Activated CD4-positive, alpha-beta T cell treated with anti-CD3 and anti-CD28 coated beads for 1 hour (primary cell): ENCODE results near the gene KCNK15.

Experiments
- DNase-seq: peaks from one replicate; pipeline ENCODE4 v3.0.0-alpha.2; 2020

KCNK15 gene

DNA sequence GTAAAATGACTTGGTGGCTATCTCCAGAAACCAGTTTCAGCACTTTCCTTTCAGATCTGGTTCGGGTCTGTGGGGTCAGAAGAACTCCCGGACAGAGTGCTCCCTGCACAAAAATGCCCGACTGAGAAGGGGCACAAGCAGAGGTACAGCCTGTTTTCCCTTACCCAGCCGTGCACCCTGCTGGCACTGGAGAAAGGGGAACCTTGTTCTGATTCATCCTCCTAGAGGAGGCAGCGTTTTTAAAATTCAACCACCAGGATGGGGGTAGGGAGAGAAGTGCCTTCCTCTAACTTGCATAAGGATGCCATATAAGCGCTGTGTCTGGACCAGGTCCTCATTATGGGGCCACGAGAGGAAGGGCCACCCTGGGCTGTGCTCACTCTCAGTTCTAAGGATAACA is 47.1 kb downstream of the KCNK15 start:
- no peak for DNase-seq

- DNase-seq: no peak
Measured at GRCh38 chr20:44795836-44796235, 50.2 kb downstream of the KCNK15 start.

DNA sequence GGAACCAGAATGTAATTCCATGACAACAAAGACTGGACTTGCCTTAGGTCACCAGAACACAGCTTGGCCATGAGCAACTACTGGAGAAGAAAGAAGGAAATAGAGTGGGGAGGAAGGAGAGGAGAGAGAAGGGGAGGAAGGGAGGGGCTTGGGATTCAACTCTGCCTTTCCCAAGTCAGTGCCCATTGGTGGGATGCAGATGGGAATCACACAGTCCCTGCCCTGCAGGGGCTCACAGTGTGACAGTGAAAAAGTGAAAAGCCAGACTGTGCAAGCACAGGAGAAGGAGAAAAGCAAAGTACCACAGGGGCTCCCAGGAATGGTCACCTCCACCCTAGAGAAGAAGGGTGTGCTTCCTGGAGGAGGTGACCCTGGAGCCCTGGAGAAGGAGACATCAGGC is 50.6 kb downstream of the KCNK15 start:
- no peak for DNase-seq

- DNase-seq: no peak
Measured at GRCh38 chr20:44796758-44797457, 51.2 kb downstream of the KCNK15 start.

- no peak for DNase-seq
Measured at GRCh38 chr20:44799691-44800090, 54.0 kb downstream of the KCNK15 start.

DNA sequence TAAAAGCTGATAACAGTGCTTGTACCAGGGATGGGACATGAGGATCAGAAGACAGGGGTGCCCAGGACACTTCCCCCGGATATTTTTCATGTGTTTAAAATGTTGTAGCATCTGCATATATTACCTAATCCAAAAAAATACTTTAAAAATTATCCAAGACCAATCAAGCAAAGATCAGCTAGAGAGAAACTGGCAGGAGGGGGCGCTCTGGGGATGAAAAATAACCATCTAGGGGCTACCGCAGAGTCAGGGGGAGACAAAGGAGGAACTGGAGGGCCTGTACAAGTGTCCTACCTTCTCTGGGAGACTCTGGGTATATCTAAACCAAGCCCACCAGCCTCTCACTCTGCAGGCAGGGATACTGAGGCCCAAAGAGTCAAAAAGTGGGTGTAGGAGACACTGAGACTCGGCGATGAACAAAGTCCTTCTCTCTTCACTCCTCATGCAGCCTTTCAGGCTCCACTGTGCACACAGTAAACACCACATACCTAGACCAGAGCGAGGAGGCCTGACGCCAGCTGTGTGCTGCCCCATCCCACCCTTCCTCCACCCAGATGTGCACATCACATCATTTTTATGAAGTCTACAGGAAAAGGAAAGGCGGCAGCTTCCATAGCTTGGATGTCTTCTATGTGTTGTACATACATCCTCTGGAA is 54.9 kb downstream of the KCNK15 start:
- DNase-seq: no peak
